Measurements from ENCODE around the gene KDM3A.

GRCh38 chr2:86464652-86465051, 23.5 kb downstream of the KDM3A start:
- TF ChIP-seq POLR2AphosphoS5 (IDR thresholded peaks at IDR 0.05), result peak in 1 of 2 donors; percentile 23
- TF ChIP-seq CTCF (IDR thresholded peaks at IDR 0.05), result no peak
